Lower leg skin (tissue), 3 donors: ENCODE measurements around the gene ACOX1.

ENCODE experiments used
- CTCF ChIP-seq, 3 donors: fragments of 450-650 bp; IDR thresholded peaks; one replicate each; pipeline ENCODE4 v1.5.1; 2016; ENCODE audit warnings: antibody characterized with exemption in 3 of 3, mild to moderate bottlenecking in 3 of 3, moderate library complexity in 2 of 3
- POLR2A ChIP-seq, 2 donors: fragments of 450-650 bp; IDR thresholded peaks; one replicate each; pipeline ENCODE4 v1.6.1; 2016 to 2017; ENCODE audit warnings: antibody characterized with exemption in 2 of 2, mild to moderate bottlenecking in 1 of 2, moderate library complexity in 1 of 2

- TF ChIP-seq CTCF (IDR thresholded peaks at IDR 0.05) (no peak), POLR2A (IDR thresholded peaks at IDR 0.05) (no peak)
Measured at GRCh38 chr17:75927286-75927922, 51.6 kb downstream of the ACOX1 start.
